IMR-90 (cell line): Measurements from ENCODE around the gene CNOT3. TPM values are rescaled to one million over a fixed set of nuclear protein-coding genes. Genes with fewer than 3 reads are reported as not detected.
A peak's percentile ranks its signal among the peaks of the same experiment; 100 is the strongest.

ENCODE experiments used
- ATAC-seq: fragments of 200-7000 bp; cut with Tn5 transposase; 2 replicates; pipeline ENCODE4 v1.9.1; 2020; ENCODE audit warnings: low read depth, mild to moderate bottlenecking, moderate library complexity
- BruUV-seq: library from RNA; stranded (reverse); fragments of 400-500 nt; replicated peaks from 2 replicates; lab custom pipeline; 2021; lab: Mats Ljungman, UMichigan
- CTCF ChIA-PET: fragments of 300-600 bp; formaldehyde crosslinking; extraction: SDS; loops from one replicate; lab custom pipeline; 2021; ENCODE audit warnings: antibody characterized with exemption; lab: Yijun Ruan, JAX
- POLR2A ChIA-PET: fragments of 300-600 bp; sonication (Branson Sonifier 250); formaldehyde crosslinking; loops from one replicate; lab custom pipeline; 2022; ENCODE audit warnings: antibody characterized with exemption; ENCODE audit not compliant: unreplicated experiment; lab: Charles Lee
- DNase-seq: peaks from one replicate; pipeline ENCODE4 v3.0.0; 2013
- H2AFZ ChIP-seq: replicated peaks from 2 replicates; pipeline ENCODE3; 2013; ENCODE audit warnings: low read length, mild to moderate bottlenecking; ENCODE audit not compliant: poor library complexity
- H2AK5ac ChIP-seq: 2 replicates; pipeline ENCODE4 v1.6.1; 2013; ENCODE audit warnings: low read depth, low read length, inconsistent platforms
- H2AK9ac ChIP-seq: replicated peaks from 2 replicates; pipeline ENCODE3; 2013; ENCODE audit warnings: mild to moderate bottlenecking, low read depth, low read length, moderate library complexity; ENCODE audit not compliant: poor library complexity
- H2BK120ac ChIP-seq: 2 replicates; pipeline ENCODE4 v1.6.1; 2013; ENCODE audit warnings: low read depth, low read length, inconsistent platforms
- H2BK15ac ChIP-seq: 3 replicates; pipeline ENCODE4 v1.6.1; 2013; ENCODE audit warnings: low read depth, low read length, inconsistent platforms
- H2BK20ac ChIP-seq: 2 replicates; pipeline ENCODE4 v1.6.1; 2013; ENCODE audit warnings: low read depth, mild to moderate bottlenecking, inconsistent platforms, low read length, moderate library complexity
- H2BK5ac ChIP-seq: 2 replicates; pipeline ENCODE4 v1.6.1; 2013; ENCODE audit warnings: mild to moderate bottlenecking, low read depth, low read length, inconsistent platforms; ENCODE audit not compliant: poor library complexity, severe bottlenecking
- H3K14ac ChIP-seq: replicated peaks from 2 replicates; pipeline ENCODE4 v1.6.1; 2013; ENCODE audit warnings: low read depth, low read length, inconsistent platforms
- H3K18ac ChIP-seq: 2 replicates; pipeline ENCODE4 v1.6.1; 2013; ENCODE audit warnings: low read depth, low read length, control low read depth
- H3K23ac ChIP-seq: 2 replicates; pipeline ENCODE4 v1.6.1; 2013; ENCODE audit warnings: low read depth, low read length, inconsistent platforms
- H3K27ac ChIP-seq: 2 replicates; pipeline ENCODE4 v1.5.1; 2013; ENCODE audit warnings: mild to moderate bottlenecking, control low read depth, low read length; ENCODE audit not compliant: insufficient read depth
- H3K27me3 ChIP-seq: 2 replicates; pipeline ENCODE4 v1.6.1; 2013; ENCODE audit warnings: low read length; ENCODE audit not compliant: control insufficient read depth, insufficient read depth
- H3K36me3 ChIP-seq: 2 replicates; pipeline ENCODE4 v1.6.1; 2013; ENCODE audit warnings: low read length, mixed read lengths; ENCODE audit not compliant: control insufficient read depth, insufficient read depth
- H3K4ac ChIP-seq: 2 replicates; pipeline ENCODE4 v1.6.1; 2013; ENCODE audit warnings: low read depth, low read length, inconsistent platforms
- H3K4me1 ChIP-seq: 2 replicates; pipeline ENCODE4 v1.6.1; 2013; ENCODE audit warnings: low read length, mixed read lengths; ENCODE audit not compliant: control insufficient read depth, insufficient read depth
- H3K4me2 ChIP-seq: 2 replicates; pipeline ENCODE4 v1.6.1; 2013; ENCODE audit warnings: low read depth, mild to moderate bottlenecking, control low read depth, low read length, moderate library complexity
- H3K4me3 ChIP-seq: 2 replicates; pipeline ENCODE4 v1.5.1; 2013; ENCODE audit warnings: low read depth, mild to moderate bottlenecking, control low read depth, low read length, moderate library complexity; ENCODE audit not compliant: insufficient read depth
- H3K56ac ChIP-seq: 2 replicates; pipeline ENCODE4 v1.6.1; 2013; ENCODE audit warnings: low read length, inconsistent platforms; ENCODE audit not compliant: insufficient read depth; ENCODE audit errors: extremely low read depth
- H3K79me1 ChIP-seq, 2 experiments: 2 replicates each; pipeline ENCODE4 v1.6.1; 2013; ENCODE audit warnings: low read length in 2 of 2, inconsistent platforms in 1 of 2, low read depth in 1 of 2
- H3K9ac ChIP-seq: 2 replicates; pipeline ENCODE4 v1.6.1; 2013; ENCODE audit warnings: low read depth, low read length, control low read depth
- H3K9me1 ChIP-seq: 2 replicates; pipeline ENCODE4 v1.6.1; 2013; ENCODE audit warnings: low read length, inconsistent platforms; ENCODE audit not compliant: insufficient read depth
- H3K9me3 ChIP-seq: 2 replicates; pipeline ENCODE4 v1.6.1; 2013; ENCODE audit warnings: low read length; ENCODE audit not compliant: control insufficient read depth, insufficient read depth
- H4K20me1 ChIP-seq: 2 replicates; pipeline ENCODE4 v1.6.1; 2013; ENCODE audit warnings: low read length, inconsistent platforms; ENCODE audit not compliant: insufficient read depth
- H4K5ac ChIP-seq: 2 replicates; pipeline ENCODE4 v1.6.1; 2013; ENCODE audit warnings: mild to moderate bottlenecking, low read depth, low read length, control low read depth
- H4K8ac ChIP-seq, 2 experiments: 2 replicates each; pipeline ENCODE4 v1.6.1; 2013; ENCODE audit warnings: low read depth in 2 of 2, low read length in 2 of 2, control low read depth in 1 of 2, inconsistent platforms in 1 of 2
- H4K91ac ChIP-seq: 2 replicates; pipeline ENCODE4 v1.6.1; 2013; ENCODE audit warnings: low read depth, low read length, inconsistent platforms; ENCODE audit not compliant: insufficient read depth
- BHLHE40 ChIP-seq: fragments of 150-350 bp; IDR thresholded peaks from 2 replicates; pipeline ENCODE4 v1.6.1; 2016; ENCODE audit warnings: mild to moderate bottlenecking, low read depth, low read length
- ELK1 ChIP-seq: fragments of 150-350 bp; IDR thresholded peaks from 2 replicates; pipeline ENCODE4 v1.6.1; 2016; ENCODE audit warnings: low read depth, mild to moderate bottlenecking, low read length, moderate library complexity, borderline replicate concordance
- FOS ChIP-seq: fragments of 150-350 bp; IDR thresholded peaks from 2 replicates; pipeline ENCODE4 v1.6.1; 2016; ENCODE audit warnings: low read depth, low read length
- MAFK ChIP-seq: IDR thresholded peaks from 2 replicates; pipeline ENCODE4 v1.6.1; 2012; ENCODE audit warnings: low read depth, low read length, improper control_type of control experiment
- MXI1 ChIP-seq: IDR thresholded peaks from 2 replicates; pipeline ENCODE4 v1.6.1; 2012; ENCODE audit warnings: low read depth, mild to moderate bottlenecking, low read length, moderate library complexity, borderline replicate concordance
- WGBS, 2 experiments: methylation state at CpG; one replicate each; pipeline versions ENCODE4 v1.1.5 to v1.1.7; 2013; ENCODE audit warnings: missing lambda C conversion rate in 2 of 2; ENCODE audit not compliant: insufficient read length in 1 of 2; ENCODE audit errors: extremely low coverage in 2 of 2; 5-methylcytosine and 5-hydroxymethylcytosine counted together
- dilution Hi-C: fragments of 300-500 bp; cut with HindIII; formaldehyde crosslinking; loops from one replicate; pipeline ENCODE4 v1.14.3; 2018; ENCODE audit warnings: low sequenced_read_pairs; ENCODE audit not compliant: unreplicated experiment
- in situ Hi-C: fragments of 300-500 bp; cut with MboI; formaldehyde crosslinking; loops from 3 replicates; pipeline ENCODE4 v1.14.3; 2019; ENCODE audit warnings: low sequenced_read_pairs, inconsistent platforms, mixed read lengths
- intact Hi-C: fragments of 100-400 bp; cut with micrococcal nuclease; formaldehyde crosslinking; loops from 2 replicates; pipeline ENCODE4 v1.10.0; 2022
- polyA plus RNA-seq, 3 experiments: library from polyadenylated mRNA; depleted of rRNA; stranded (reverse); fragments of >200 nt; gene quantifications; 2 replicates each; pipeline ENCODE4 v1.2.3, GENCODE V29; 2012; ENCODE audit warnings: low replicate concordance in 1 of 3
- total RNA-seq: library from RNA; depleted of rRNA; stranded (reverse); fragments of >200 nt; gene quantifications from 2 replicates; pipeline ENCODE4 v1.2.3, GENCODE V29; 2012

The CNOT3 gene
- total and polyA plus RNA-seq, 2 of the 4 experiments (the other 2 are of a cell fraction): 5.4 to 26.7 TPM

GRCh38 chr19:54152878-54153524 lies 15.4 kb downstream of the CNOT3 start:
- H2AFZ ChIP-seq: no peak overlapping the region
- dilution Hi-C loops: no loop called here
- H3K9ac ChIP-seq: no peak overlapping the region
- ChIA-PET POLR2A (no interaction called here), CTCF (no interaction called here)
- no peak overlapping the region for H4K8ac ChIP-seq
- no peak overlapping the region for H3K23ac ChIP-seq
- no peak overlapping the region for H3K14ac ChIP-seq
- H2AK5ac ChIP-seq: no peak overlapping the region
- H4K91ac ChIP-seq: no peak overlapping the region
- no peak overlapping the region for H3K18ac ChIP-seq
- no peak overlapping the region for H2BK120ac ChIP-seq
- ATAC-seq (peak; percentile 30; the same call in 1 of the 2 replicates), DNase-seq (no peak)
- peaks cover 0 to 19% of the 10 kb centered on the region in 2 experiments; a peak in 3 of 4 replicates for H3K79me1 ChIP-seq
- H2BK5ac ChIP-seq: no peak overlapping the region
- no peak overlapping the region for H4K5ac ChIP-seq
- H3K27me3 ChIP-seq: no peaks in the 10 kb centered on the region
- H3K4me1 ChIP-seq: no peaks in the 10 kb centered on the region
- H3K36me3 ChIP-seq: peaks cover 73% of the 10 kb centered on the region
- H3K56ac ChIP-seq: no peak overlapping the region
- H3K4ac ChIP-seq: no peak overlapping the region
- H3K9me1 ChIP-seq: no peaks in the 10 kb centered on the region
- no peak overlapping the region for H2BK15ac ChIP-seq
- H4K20me1 ChIP-seq: peaks cover 7% of the 10 kb centered on the region; the same call in 1 of the 2 replicates
- no peak overlapping the region for H3K4me3 ChIP-seq
- BruUV-seq: no TSS peak
- H2BK20ac ChIP-seq: no peak overlapping the region
- H3K9me3 ChIP-seq: no peaks in the 10 kb centered on the region
- H3K4me2 ChIP-seq: no peak overlapping the region
- H2AK9ac ChIP-seq: peak overlapping the region; percentile 71
- H3K27ac ChIP-seq: no peak overlapping the region
- no peak for TF ChIP-seq FOS
- TF ChIP-seq MAFK: no peak
- TF ChIP-seq MXI1: no peak
- TF ChIP-seq BHLHE40: no peak
- TF ChIP-seq ELK1: no peak
- intact Hi-C loops: no loop called here
- 77% methylated on average over 3 of the region's 25 CpGs; no CpG with 5 or more reads in 1 of the 2 experiments for WGBS, 2 experiments
- in situ Hi-C loops: no loop called here
